B cell (primary cell): Measurements from ENCODE around the gene CAPN12. TPM values are rescaled to one million over a fixed set of nuclear protein-coding genes. Genes with fewer than 3 reads are reported as not detected.

Experiments used
- ATAC-seq: fragments of 200-7000 bp; cut with Tn5 transposase; one replicate; pipeline ENCODE4 v1.10.0; 2021; ENCODE audit warnings: low read depth, mild to moderate bottlenecking, moderate number of reproducible peaks, moderate library complexity
- CTCF ChIA-PET: fragments of 350-600 bp; sonication (Branson Sonifier 250); formaldehyde crosslinking; loops from one replicate; lab custom pipeline; 2021; ENCODE audit warnings: antibody characterized with exemption, inconsistent platforms; lab: Charles Lee
- POLR2A ChIA-PET: fragments of 350-600 bp; sonication (Branson Sonifier 250); formaldehyde crosslinking; loops from one replicate; lab custom pipeline; 2021; ENCODE audit warnings: antibody characterized with exemption; lab: Charles Lee
- DNase-seq: peaks from one replicate; pipeline ENCODE4 v3.0.0; 2013
- H2AFZ ChIP-seq: 2 replicates; pipeline ENCODE4 v1.6.1; 2012; ENCODE audit warnings: mild to moderate bottlenecking, low read depth, low read length; ENCODE audit not compliant: insufficient read depth, poor library complexity, severe bottlenecking
- H3K27ac ChIP-seq, 2 donors: 1 replicate in 1 of 2; 2 replicates in 1 of 2; pipeline ENCODE4 v1.5.1; 2012 to 2013; ENCODE audit warnings: low read length in 2 of 2, mild to moderate bottlenecking in 2 of 2, moderate library complexity in 1 of 2
- H3K27me3 ChIP-seq, 4 experiments: fragments of 200-600 bp in 1 of 4; sonication (generic) in 1 of 4; replicated peaks in 1 of 4; 1 replicate in 2 of 4; 2 replicates in 2 of 4; pipeline versions ENCODE4 v1.6.1 to v1.7.0; 2013 to 2016; ENCODE audit warnings: low read length in 3 of 4, mild to moderate bottlenecking in 2 of 4, mixed read lengths in 1 of 4, moderate library complexity in 1 of 4; ENCODE audit not compliant: insufficient read depth in 4 of 4, control insufficient read depth in 3 of 4; ENCODE audit errors: control extremely low read depth in 1 of 4
- H3K36me3 ChIP-seq, 2 experiments: replicated peaks in 1 of 2; 1 replicate in 1 of 2; 2 replicates in 1 of 2; pipeline versions ENCODE4 v1.6.1 to v1.7.1; 2013; ENCODE audit warnings: low read length in 1 of 2; ENCODE audit not compliant: insufficient read depth in 2 of 2, control insufficient read depth in 1 of 2; ENCODE audit errors: control extremely low read depth in 1 of 2, extremely low read depth in 1 of 2
- H3K4me1 ChIP-seq, 2 donors: fragments of 200-600 bp in 1 of 2; sonication (generic) in 1 of 2; 1 replicate in 1 of 2; 2 replicates in 1 of 2; pipeline versions ENCODE4 v1.5.1 to v1.6.1; 2013 to 2017; ENCODE audit warnings: low read length in 2 of 2; ENCODE audit not compliant: control insufficient read depth in 2 of 2, insufficient read depth in 2 of 2
- H3K4me2 ChIP-seq: replicated peaks from 2 replicates; pipeline ENCODE3; 2012; ENCODE audit warnings: mild to moderate bottlenecking, low read depth, low read length; ENCODE audit not compliant: poor library complexity, severe bottlenecking
- H3K4me3 ChIP-seq, 5 experiments: fragments of 200-600 bp in 1 of 5; sonication (generic) in 1 of 5; 1 replicate in 3 of 5; 2 replicates in 2 of 5; pipeline versions ENCODE4 v1.5.1 to v1.7.0; 2011 to 2016; ENCODE audit warnings: low read length in 4 of 5, mild to moderate bottlenecking in 4 of 5, low read depth in 2 of 5, control low read depth in 1 of 5, moderate library complexity in 1 of 5; ENCODE audit not compliant: insufficient read depth in 1 of 5; ENCODE audit errors: control extremely low read depth in 1 of 5, extremely low read depth in 1 of 5
- H3K79me2 ChIP-seq: fragments of 200-600 bp; sonication (generic); one replicate; pipeline ENCODE4 v1.6.0; 2016; ENCODE audit warnings: low read length; ENCODE audit not compliant: control insufficient read depth, insufficient read depth
- H3K9ac ChIP-seq: fragments of 200-600 bp; sonication (generic); 2 replicates; pipeline ENCODE4 v1.6.1; 2017; ENCODE audit warnings: mild to moderate bottlenecking, low read length, moderate library complexity
- H3K9me3 ChIP-seq, 3 donors: one replicate each; pipeline versions ENCODE4 v1.6.1 to v1.7.1; 2013; ENCODE audit warnings: low read length in 2 of 3; ENCODE audit not compliant: control insufficient read depth in 2 of 3, insufficient read depth in 1 of 3; ENCODE audit errors: control extremely low read depth in 1 of 3
- H4K20me1 ChIP-seq: 2 replicates; pipeline ENCODE4 v1.6.0; 2012; ENCODE audit warnings: mild to moderate bottlenecking, low read length; ENCODE audit not compliant: insufficient read depth, control insufficient read depth, poor library complexity, severe bottlenecking
- H3K27ac Mint-ChIP-seq: one replicate; pipeline ENCODE4 v1.8.0; 2021; ENCODE audit warnings: mixed read lengths
- H3K27me3 Mint-ChIP-seq: one replicate; pipeline ENCODE4 v1.8.0; 2021; ENCODE audit warnings: mixed read lengths
- H3K4me1 Mint-ChIP-seq: one replicate; pipeline ENCODE4 v1.8.0; 2021; ENCODE audit warnings: mixed read lengths
- H3K4me3 Mint-ChIP-seq: one replicate; pipeline ENCODE4 v1.8.0; 2021; ENCODE audit warnings: mixed read lengths
- H3K9me3 Mint-ChIP-seq: one replicate; pipeline ENCODE4 v1.8.0; 2022; ENCODE audit warnings: mixed read lengths; ENCODE audit not compliant: insufficient read depth
- CTCF ChIP-seq: fragments of 200-600 bp; IDR thresholded peaks from one replicate; pipeline ENCODE4 v1.8.0; 2022; ENCODE audit warnings: antibody characterized with exemption, mild to moderate bottlenecking
- EZH2 ChIP-seq: IDR thresholded peaks from 2 replicates; pipeline ENCODE4 v1.6.1; 2012; ENCODE audit warnings: borderline replicate concordance, low read depth, mild to moderate bottlenecking, moderate library complexity, low read length; ENCODE audit not compliant: insufficient read depth, poor library complexity, severe bottlenecking
- WGBS: methylation state at CpG from one replicate; pipeline ENCODE4 v1.1.5; 2013; ENCODE audit warnings: missing lambda C conversion rate; ENCODE audit not compliant: insufficient coverage; 5-methylcytosine and 5-hydroxymethylcytosine counted together
- intact Hi-C: fragments of 100-400 bp; cut with micrococcal nuclease; formaldehyde crosslinking; loops from one replicate; pipeline ENCODE4 v1.10.0; 2022
- polyA plus RNA-seq: library from polyadenylated mRNA; depleted of rRNA; stranded (reverse); fragments of >200 nt; gene quantifications from 2 replicates; pipeline ENCODE4 v1.2.3, GENCODE V29; 2012
- total RNA-seq, 2 donors: library from RNA; stranded (reverse); fragments of 120-200 nt in 1 of 2; gene quantifications; 1 replicate in 1 of 2; 2 replicates in 1 of 2; pipeline versions ENCODE4 v1.2.3 to v1.2.4, GENCODE V29; 2013 to 2022

Gene CAPN12
- total and polyA plus RNA-seq, 2 donors (not counting 1 experiment from before 2014, with no cell fraction given), result 28.6 to 104 TPM

DNA sequence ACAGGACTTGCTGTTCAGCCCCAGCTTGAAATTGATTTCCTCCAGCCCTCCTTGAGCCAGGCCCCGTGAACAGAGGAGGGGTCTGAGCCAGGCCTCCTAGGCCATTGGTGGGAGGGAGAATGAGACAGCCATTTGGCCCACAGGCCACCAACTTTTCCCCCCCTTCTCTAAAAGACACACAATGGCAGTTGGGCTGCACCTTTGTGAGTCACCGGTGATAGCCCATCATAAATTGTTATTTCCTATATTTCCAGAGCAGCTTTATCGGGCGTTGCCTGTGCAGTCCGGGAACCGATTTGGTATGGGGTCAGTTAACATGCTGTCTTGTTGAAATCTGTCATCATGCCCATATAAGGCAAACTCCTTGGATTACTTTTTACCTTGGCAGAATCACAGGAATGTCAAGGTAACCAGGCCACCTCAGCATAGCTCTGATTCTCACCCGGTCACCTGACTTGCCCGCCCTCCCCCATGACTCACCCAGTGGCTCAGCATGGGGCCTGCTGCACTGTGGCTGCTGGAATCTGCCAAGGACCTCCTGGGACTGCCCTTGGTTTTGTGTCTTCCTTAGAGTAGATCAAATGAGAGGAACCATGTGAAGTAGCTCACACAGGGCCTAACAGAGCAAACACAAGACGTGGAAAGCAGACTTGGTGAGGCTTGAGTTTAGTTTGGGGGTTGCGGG, 60.7 kb downstream of the CAPN12 start:
- Mint-ChIP-seq H3K4me1 (peaks cover 74% of the 10 kb centered on the region), H3K9me3 (no peaks in the 10 kb centered on the region), H3K27ac (peak overlapping the region; percentile 69), H3K27me3 (no peaks in the 10 kb centered on the region), H3K4me3 (peak overlapping the region; percentile 13)
- ATAC-seq (peak; percentile 37), DNase-seq (no peak)
- H4K20me1 ChIP-seq, result peaks cover 76% of the 10 kb centered on the region
- 57% methylated on average over 7 of the region's 10 CpGs for WGBS
- H3K4me1 ChIP-seq, result peaks cover 35 to 60% of the 10 kb centered on the region in 2 donors
- H3K27me3 ChIP-seq, result no peaks in the 10 kb centered on the region
- no peak for TF ChIP-seq EZH2
- H3K36me3 ChIP-seq, result peaks cover 0 to 13% of the 10 kb centered on the region in 2 experiments
- H3K27ac ChIP-seq, result peak overlapping the region in 1 of 2 donors; percentile 16
- H3K9me3 ChIP-seq, result no peaks in the 10 kb centered on the region
- no peak overlapping the region for H2AFZ ChIP-seq
- peaks cover 100% of the 10 kb centered on the region for H3K79me2 ChIP-seq
- H3K4me2 ChIP-seq, result peak overlapping the region; percentile 33
- CTCF ChIA-PET, result no interaction called here
- H3K9ac ChIP-seq, result no peak overlapping the region
- H3K4me3 ChIP-seq, result no peak overlapping the region
- POLR2A ChIA-PET, result no interaction called here
- intact Hi-C loops, result loop anchor here (10.0 kb wide), 1 partner anchor 49 kb away; no protein-coding TSS in a partner anchor

GRCh38 chr19:38682872-38683392, 61.3 kb downstream of the CAPN12 start:
- H3K79me2 ChIP-seq, result peaks cover 100% of the 10 kb centered on the region
- peaks cover 0 to 13% of the 10 kb centered on the region in 2 experiments for H3K36me3 ChIP-seq
- no peak overlapping the region for H2AFZ ChIP-seq
- Mint-ChIP-seq H3K27me3 (no peaks in the 10 kb centered on the region), H3K9me3 (no peaks in the 10 kb centered on the region), H3K27ac (peak overlapping the region; percentile 69), H3K4me3 (peak overlapping the region; percentile 13), H3K4me1 (peaks cover 78% of the 10 kb centered on the region)
- no peak overlapping the region for H3K9ac ChIP-seq
- no peak overlapping the region for H3K27ac ChIP-seq
- peaks cover 40 to 64% of the 10 kb centered on the region in 2 donors for H3K4me1 ChIP-seq
- WGBS, result 98% methylated on average over 6 of the region's 7 CpGs
- POLR2A ChIA-PET, result no interaction called here
- no peaks in the 10 kb centered on the region for H3K27me3 ChIP-seq
- H3K4me2 ChIP-seq, result peak overlapping the region; percentile 33
- intact Hi-C loops, result loop anchor here (10.0 kb wide), 1 partner anchor 48 kb away; no protein-coding TSS in a partner anchor
- peaks cover 80% of the 10 kb centered on the region for H4K20me1 ChIP-seq
- TF ChIP-seq EZH2 (no peak), CTCF (no peak)
- H3K9me3 ChIP-seq, result no peaks in the 10 kb centered on the region
- H3K4me3 ChIP-seq, result no peak overlapping the region
- CTCF ChIA-PET, result no interaction called here
- no peak for ATAC-seq
- no peak for DNase-seq
